Measurements from ENCODE around the gene KNTC1.
"Not testable (repeated sequence)": the region's sequence is repeated elsewhere in the genome, so short reads cannot be mapped to it uniquely, and the experiment has no call there.

DNA sequence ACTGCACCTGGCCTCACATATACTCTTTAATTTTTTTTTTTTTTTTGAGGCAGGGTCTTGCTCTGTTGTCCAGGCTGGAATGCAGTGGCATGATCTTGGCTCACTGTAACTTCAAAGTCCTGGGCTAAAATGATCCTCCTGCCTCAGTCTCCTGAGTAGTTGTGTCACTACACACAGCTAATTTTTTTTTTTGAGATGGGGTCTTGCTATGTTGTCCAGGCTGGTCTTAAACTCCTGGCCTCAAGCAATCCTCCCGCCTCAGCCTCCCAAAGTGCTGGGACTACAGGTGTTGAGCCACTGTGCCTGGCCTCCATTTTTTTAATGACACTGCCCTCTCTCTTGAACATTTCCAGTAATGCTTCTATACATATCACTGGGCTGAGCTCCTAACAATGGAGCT lies 42.7 kb upstream of the KNTC1 start:
- TF ChIP-seq, protein P1, sequence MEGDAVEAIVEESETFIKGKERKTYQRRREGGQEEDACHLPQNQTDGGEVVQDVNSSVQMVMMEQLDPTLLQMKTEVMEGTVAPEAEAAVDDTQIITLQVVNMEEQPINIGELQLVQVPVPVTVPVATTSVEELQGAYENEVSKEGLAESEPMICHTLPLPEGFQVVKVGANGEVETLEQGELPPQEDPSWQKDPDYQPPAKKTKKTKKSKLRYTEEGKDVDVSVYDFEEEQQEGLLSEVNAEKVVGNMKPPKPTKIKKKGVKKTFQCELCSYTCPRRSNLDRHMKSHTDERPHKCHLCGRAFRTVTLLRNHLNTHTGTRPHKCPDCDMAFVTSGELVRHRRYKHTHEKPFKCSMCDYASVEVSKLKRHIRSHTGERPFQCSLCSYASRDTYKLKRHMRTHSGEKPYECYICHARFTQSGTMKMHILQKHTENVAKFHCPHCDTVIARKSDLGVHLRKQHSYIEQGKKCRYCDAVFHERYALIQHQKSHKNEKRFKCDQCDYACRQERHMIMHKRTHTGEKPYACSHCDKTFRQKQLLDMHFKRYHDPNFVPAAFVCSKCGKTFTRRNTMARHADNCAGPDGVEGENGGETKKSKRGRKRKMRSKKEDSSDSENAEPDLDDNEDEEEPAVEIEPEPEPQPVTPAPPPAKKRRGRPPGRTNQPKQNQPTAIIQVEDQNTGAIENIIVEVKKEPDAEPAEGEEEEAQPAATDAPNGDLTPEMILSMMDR (conservative IDR thresholded peaks at IDR 0.05; ENCODE audit: low read length), result not testable (repeated sequence)
- TF ChIP-seq EZH2phosphoT487 (IDR thresholded peaks at IDR 0.05; ENCODE audit: borderline replicate concordance), result not testable (repeated sequence)
